ENCODE data around the gene TYW1B.
"Not testable (repeated sequence)": the region's sequence is repeated elsewhere in the genome, so short reads cannot be mapped to it uniquely, and the experiment has no call there.

DNA sequence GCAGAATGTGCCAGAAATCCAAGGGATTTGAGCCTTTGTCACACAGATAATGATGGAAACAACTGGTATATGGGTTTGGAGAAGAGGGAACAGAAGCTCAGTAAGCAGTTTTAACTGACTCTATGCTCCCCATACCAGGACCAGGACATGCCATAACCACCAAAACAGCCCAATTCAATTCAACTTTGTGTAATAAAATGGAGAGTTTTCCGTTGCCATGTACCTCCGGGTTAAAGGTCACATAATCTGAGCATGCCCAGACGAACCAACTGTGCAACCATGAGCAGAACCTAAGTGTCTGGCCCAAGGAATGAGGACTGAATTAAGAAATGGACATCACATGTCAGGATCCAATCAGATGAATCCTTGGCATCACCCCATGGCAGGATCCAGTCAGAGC lies 22.7 kb upstream of the TYW1B start:
- TF ChIP-seq, protein P1, sequence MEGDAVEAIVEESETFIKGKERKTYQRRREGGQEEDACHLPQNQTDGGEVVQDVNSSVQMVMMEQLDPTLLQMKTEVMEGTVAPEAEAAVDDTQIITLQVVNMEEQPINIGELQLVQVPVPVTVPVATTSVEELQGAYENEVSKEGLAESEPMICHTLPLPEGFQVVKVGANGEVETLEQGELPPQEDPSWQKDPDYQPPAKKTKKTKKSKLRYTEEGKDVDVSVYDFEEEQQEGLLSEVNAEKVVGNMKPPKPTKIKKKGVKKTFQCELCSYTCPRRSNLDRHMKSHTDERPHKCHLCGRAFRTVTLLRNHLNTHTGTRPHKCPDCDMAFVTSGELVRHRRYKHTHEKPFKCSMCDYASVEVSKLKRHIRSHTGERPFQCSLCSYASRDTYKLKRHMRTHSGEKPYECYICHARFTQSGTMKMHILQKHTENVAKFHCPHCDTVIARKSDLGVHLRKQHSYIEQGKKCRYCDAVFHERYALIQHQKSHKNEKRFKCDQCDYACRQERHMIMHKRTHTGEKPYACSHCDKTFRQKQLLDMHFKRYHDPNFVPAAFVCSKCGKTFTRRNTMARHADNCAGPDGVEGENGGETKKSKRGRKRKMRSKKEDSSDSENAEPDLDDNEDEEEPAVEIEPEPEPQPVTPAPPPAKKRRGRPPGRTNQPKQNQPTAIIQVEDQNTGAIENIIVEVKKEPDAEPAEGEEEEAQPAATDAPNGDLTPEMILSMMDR (conservative IDR thresholded peaks at IDR 0.05; ENCODE audit: low read depth, low read length): not testable (repeated sequence)
- TF ChIP-seq EZH2 (IDR thresholded peaks at IDR 0.05; ENCODE audit: borderline replicate concordance, low read depth, low read length, poor library complexity, severe bottlenecking): not testable (repeated sequence)
